Ishikawa (cell line): ENCODE results near the gene OSGIN1.

Experiments used
- CEBPB ChIP-seq: IDR thresholded peaks from 2 replicates; pipeline ENCODE4 v1.6.1; 2012
- CREB1 ChIP-seq: IDR thresholded peaks from 2 replicates; pipeline ENCODE4 v1.6.1; 2012; ENCODE audit warnings: low read depth
- EGR1 ChIP-seq: IDR thresholded peaks from 2 replicates; pipeline ENCODE4 v1.6.1; 2012
- EP300 ChIP-seq: IDR thresholded peaks from 2 replicates; pipeline ENCODE4 v1.6.1; 2012; ENCODE audit warnings: borderline replicate concordance
- FOXM1 ChIP-seq: IDR thresholded peaks from 2 replicates; pipeline ENCODE4 v1.6.1; 2012; ENCODE audit warnings: low read depth, borderline replicate concordance
- MAX ChIP-seq: IDR thresholded peaks from 2 replicates; pipeline ENCODE4 v1.6.1; 2012
- NFIC ChIP-seq: IDR thresholded peaks from 2 replicates; pipeline ENCODE4 v1.6.1; 2012
- RAD21 ChIP-seq: IDR thresholded peaks from 2 replicates; pipeline ENCODE4 v1.6.1; 2012; ENCODE audit warnings: low read depth
- REST ChIP-seq: IDR thresholded peaks from 2 replicates; pipeline ENCODE4 v1.6.1; 2012; ENCODE audit warnings: low read depth, mild to moderate bottlenecking
- TAF1 ChIP-seq: IDR thresholded peaks from 2 replicates; pipeline ENCODE4 v1.6.1; 2012; ENCODE audit warnings: low read depth, mild to moderate bottlenecking
- TCF12 ChIP-seq: IDR thresholded peaks from 2 replicates; pipeline ENCODE4 v1.6.1; 2012; ENCODE audit warnings: low read depth
- TEAD4 ChIP-seq: IDR thresholded peaks from 2 replicates; pipeline ENCODE4 v1.6.1; 2012
- YY1 ChIP-seq: IDR thresholded peaks from 2 replicates; pipeline ENCODE4 v1.6.1; 2012; ENCODE audit warnings: low read depth
- ZBTB7A ChIP-seq: IDR thresholded peaks from 2 replicates; pipeline ENCODE4 v1.6.1; 2012; ENCODE audit warnings: low read depth
- TF ChIP-seq, protein P1 (sequence below): IDR thresholded peaks from 2 replicates; pipeline ENCODE4 v1.6.1; 2012

OSGIN1 gene

DNA sequence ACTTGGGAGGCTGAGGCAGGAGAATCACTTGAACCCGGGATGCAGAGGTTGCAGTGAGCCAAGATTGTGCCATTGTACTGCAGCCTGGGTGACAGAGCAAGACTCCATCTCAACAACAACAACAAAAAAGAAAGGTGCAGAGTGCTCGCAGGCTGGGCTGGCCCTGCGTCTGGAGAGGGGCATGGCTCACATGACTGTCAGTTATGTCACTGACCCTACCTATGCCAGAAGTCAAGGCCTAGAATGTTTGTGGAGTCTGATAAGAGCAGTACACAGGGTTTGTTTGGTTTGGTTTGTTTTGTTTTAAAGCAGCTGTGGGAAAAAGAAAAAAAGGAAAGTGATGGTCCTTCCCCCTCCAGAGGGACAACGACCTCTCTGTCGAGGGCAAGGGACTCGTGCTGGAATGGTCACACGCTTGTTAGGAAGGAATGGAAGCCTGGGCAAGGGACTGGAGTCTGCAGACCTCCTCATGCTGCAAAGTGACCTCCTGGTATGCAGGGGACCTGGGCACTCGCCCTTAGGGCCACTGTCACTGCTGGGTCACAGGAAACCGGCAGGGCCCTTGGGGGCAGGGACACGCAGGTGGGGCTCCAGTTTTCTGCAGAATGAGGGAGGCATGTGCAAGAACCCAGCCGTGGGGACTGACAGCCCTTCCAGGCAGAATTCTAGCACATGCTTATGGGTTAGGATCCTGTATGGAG lies 10.1 kb upstream of the OSGIN1 start:
- TF ChIP-seq RAD21 (no peak), TAF1 (no peak), YY1 (no peak), TEAD4 (no peak), ZBTB7A (no peak), TCF12 (no peak), CEBPB (no peak), NFIC (no peak), MAX (no peak), REST (no peak), CREB1 (no peak), EP300 (no peak), EGR1 (no peak), FOXM1 (no peak)
- TF ChIP-seq, protein P1, sequence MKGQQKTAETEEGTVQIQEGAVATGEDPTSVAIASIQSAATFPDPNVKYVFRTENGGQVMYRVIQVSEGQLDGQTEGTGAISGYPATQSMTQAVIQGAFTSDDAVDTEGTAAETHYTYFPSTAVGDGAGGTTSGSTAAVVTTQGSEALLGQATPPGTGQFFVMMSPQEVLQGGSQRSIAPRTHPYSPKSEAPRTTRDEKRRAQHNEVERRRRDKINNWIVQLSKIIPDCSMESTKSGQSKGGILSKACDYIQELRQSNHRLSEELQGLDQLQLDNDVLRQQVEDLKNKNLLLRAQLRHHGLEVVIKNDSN: no peak

DNA sequence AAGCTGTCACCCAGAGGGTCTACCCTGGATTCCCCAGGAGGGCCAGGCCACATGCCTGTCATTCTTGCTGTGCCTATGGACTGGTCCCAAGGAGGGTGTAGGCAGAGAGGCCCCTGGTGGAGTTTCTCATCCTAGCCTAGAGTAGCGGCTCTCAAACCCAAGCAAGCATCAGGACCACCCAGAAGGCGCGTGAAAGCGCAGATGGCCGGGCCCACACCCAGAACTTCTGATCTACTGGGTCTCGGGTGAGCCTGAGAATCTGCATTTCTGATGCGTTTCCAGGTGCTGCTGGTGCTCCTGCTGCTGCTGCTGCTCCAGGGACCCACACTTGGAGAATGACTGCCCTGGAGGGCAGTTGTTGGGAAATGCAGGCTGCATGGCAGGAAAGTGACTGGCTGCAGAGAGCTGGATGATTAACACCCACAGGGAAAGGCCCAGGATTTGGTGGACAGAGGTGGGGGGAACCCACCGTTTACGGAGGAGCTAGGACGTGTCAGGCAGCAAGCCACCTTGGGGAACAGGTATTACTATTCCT lies 9.5 kb upstream of the OSGIN1 start:
- no peak for TF ChIP-seq FOXM1
- no peak for TF ChIP-seq EGR1
- no peak for TF ChIP-seq EP300
- no peak for TF ChIP-seq TEAD4
- TF ChIP-seq, protein P1: no peak
- TF ChIP-seq REST: no peak
- no peak for TF ChIP-seq CEBPB
- TF ChIP-seq RAD21: no peak
- TF ChIP-seq YY1: no peak
- TF ChIP-seq MAX: no peak
- no peak for TF ChIP-seq CREB1
- TF ChIP-seq NFIC: no peak

- TF ChIP-seq NFIC: no peak
- no peak for TF ChIP-seq REST
- no peak for TF ChIP-seq MAX
Measured at GRCh38 chr16:83945587-83945986, 7.5 kb upstream of the OSGIN1 start.

DNA sequence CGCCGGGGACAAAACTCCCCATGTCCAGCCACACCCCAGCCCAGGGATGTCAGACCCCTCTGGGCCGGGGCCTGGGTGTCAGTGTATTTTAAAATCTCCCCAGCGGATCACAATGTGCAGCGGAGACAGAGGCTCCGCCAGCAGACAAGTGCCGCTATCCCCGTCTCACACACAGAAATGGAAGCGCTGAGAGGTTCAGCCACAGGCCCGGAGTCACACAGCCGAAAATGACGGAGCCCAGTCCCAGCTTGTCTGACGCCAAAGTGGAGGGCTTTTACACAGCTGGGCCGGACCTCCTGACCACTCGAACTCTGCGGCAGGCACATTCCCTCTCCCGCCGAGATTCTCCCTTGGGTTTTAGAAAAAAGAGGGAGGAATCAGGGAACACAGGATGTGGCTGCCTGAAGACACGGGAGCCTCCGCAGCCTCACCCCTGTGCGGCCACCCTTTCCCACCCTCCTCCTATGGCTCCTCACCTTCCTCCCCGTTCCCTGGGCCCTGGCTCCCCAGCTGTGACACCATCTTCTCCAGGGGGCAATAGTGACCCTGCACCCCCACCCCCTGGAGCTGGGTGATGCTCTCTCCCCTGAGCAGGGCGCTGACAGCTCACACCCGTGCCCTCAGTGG lies 6.8 kb upstream of the OSGIN1 start:
- TF ChIP-seq CEBPB (no peak), TEAD4 (no peak), TCF12 (no peak), REST (no peak), ZBTB7A (no peak)
